Trophoblast cell (in vitro differentiated cells and primary cell): ENCODE measurements around the gene CTIF.

Source experiments
- DNase-seq, 2 donors: peaks; one replicate each; pipeline ENCODE4 v3.0.0-alpha.2; 2016
- H2AFZ ChIP-seq: 2 replicates; pipeline ENCODE4 v1.6.1; 2013; ENCODE audit warnings: low read length, moderate library complexity, mild to moderate bottlenecking; ENCODE audit not compliant: insufficient read depth, poor library complexity
- H2AK5ac ChIP-seq: 2 replicates; pipeline ENCODE4 v1.6.1; 2013; ENCODE audit warnings: mild to moderate bottlenecking, low read length
- H2BK120ac ChIP-seq: 2 replicates; pipeline ENCODE4 v1.6.1; 2013; ENCODE audit warnings: low read length, mild to moderate bottlenecking, moderate library complexity; ENCODE audit not compliant: insufficient read depth, poor library complexity
- H2BK12ac ChIP-seq: 2 replicates; pipeline ENCODE4 v1.6.1; 2013; ENCODE audit warnings: mild to moderate bottlenecking, low read length, moderate library complexity
- H2BK5ac ChIP-seq: 2 replicates; pipeline ENCODE4 v1.6.1; 2013; ENCODE audit warnings: low read length, low read depth, moderate library complexity, mild to moderate bottlenecking; ENCODE audit not compliant: poor library complexity
- H3K14ac ChIP-seq: 2 replicates; pipeline ENCODE4 v1.6.1; 2013; ENCODE audit warnings: mild to moderate bottlenecking, low read length
- H3K18ac ChIP-seq: 2 replicates; pipeline ENCODE4 v1.6.1; 2013; ENCODE audit warnings: mild to moderate bottlenecking, low read length
- H3K23ac ChIP-seq: 2 replicates; pipeline ENCODE4 v1.6.1; 2013; ENCODE audit warnings: low read length
- H3K27ac ChIP-seq: 2 replicates; pipeline ENCODE4 v1.5.1; 2013; ENCODE audit warnings: low read depth, mild to moderate bottlenecking, inconsistent platforms, low read length, moderate library complexity
- H3K27me3 ChIP-seq: 2 replicates; pipeline ENCODE4 v1.6.1; 2013; ENCODE audit warnings: inconsistent platforms, mild to moderate bottlenecking, low read length, moderate library complexity; ENCODE audit not compliant: insufficient read depth
- H3K36me3 ChIP-seq, 2 experiments: 1 replicate in 1 of 2; 2 replicates in 1 of 2; pipeline ENCODE4 v1.6.1; 2013; ENCODE audit warnings: low read length in 2 of 2, mild to moderate bottlenecking in 2 of 2, moderate library complexity in 1 of 2; ENCODE audit not compliant: insufficient read depth in 2 of 2, control insufficient read depth in 1 of 2
- H3K4ac ChIP-seq: 2 replicates; pipeline ENCODE4 v1.6.1; 2013; ENCODE audit warnings: low read depth, mild to moderate bottlenecking, low read length, moderate library complexity
- H3K4me1 ChIP-seq, 2 experiments: 1 replicate in 1 of 2; 2 replicates in 1 of 2; pipeline ENCODE4 v1.6.1; 2013; ENCODE audit warnings: low read length in 2 of 2, mild to moderate bottlenecking in 2 of 2, moderate library complexity in 1 of 2; ENCODE audit not compliant: insufficient read depth in 2 of 2, control insufficient read depth in 1 of 2
- H3K4me2 ChIP-seq: 2 replicates; pipeline ENCODE4 v1.6.1; 2013; ENCODE audit warnings: inconsistent platforms, mild to moderate bottlenecking, low read length, moderate library complexity
- H3K4me3 ChIP-seq: 2 replicates; pipeline ENCODE4 v1.5.1; 2013; ENCODE audit warnings: mild to moderate bottlenecking, low read depth, low read length, inconsistent platforms
- H3K79me1 ChIP-seq: one replicate; pipeline ENCODE4 v1.6.1; 2013; ENCODE audit warnings: low read length
- H3K79me2 ChIP-seq: 2 replicates; pipeline ENCODE4 v1.6.1; 2013; ENCODE audit warnings: low read length, mild to moderate bottlenecking; ENCODE audit not compliant: control insufficient read depth, insufficient read depth, poor library complexity
- H3K9ac ChIP-seq: 2 replicates; pipeline ENCODE4 v1.6.1; 2013; ENCODE audit warnings: mild to moderate bottlenecking, low read length
- H3K9me3 ChIP-seq: 2 replicates; pipeline ENCODE4 v1.6.1; 2013; ENCODE audit warnings: low read depth, mild to moderate bottlenecking, control low read depth, inconsistent platforms, low read length; ENCODE audit not compliant: insufficient read depth
- H4K12ac ChIP-seq: 2 replicates; pipeline ENCODE4 v1.6.1; 2013; ENCODE audit warnings: low read depth, mild to moderate bottlenecking, low read length, moderate library complexity
- H4K8ac ChIP-seq: 2 replicates; pipeline ENCODE4 v1.6.1; 2013; ENCODE audit warnings: low read depth, mild to moderate bottlenecking, low read length, moderate library complexity
- H4K91ac ChIP-seq: one replicate; pipeline ENCODE4 v1.6.1; 2013; ENCODE audit warnings: low read depth, mild to moderate bottlenecking, low read length, moderate library complexity
- WGBS: extraction: QIAGEN DNeasy Blood & Tissue Kit; methylation state at CpG from one replicate; pipeline ENCODE4 v1.1.7; 2013; ENCODE audit warnings: missing lambda C conversion rate; ENCODE audit not compliant: insufficient read length, insufficient coverage; ENCODE audit errors: extremely low coverage; 5-methylcytosine and 5-hydroxymethylcytosine counted together

Gene CTIF

DNA sequence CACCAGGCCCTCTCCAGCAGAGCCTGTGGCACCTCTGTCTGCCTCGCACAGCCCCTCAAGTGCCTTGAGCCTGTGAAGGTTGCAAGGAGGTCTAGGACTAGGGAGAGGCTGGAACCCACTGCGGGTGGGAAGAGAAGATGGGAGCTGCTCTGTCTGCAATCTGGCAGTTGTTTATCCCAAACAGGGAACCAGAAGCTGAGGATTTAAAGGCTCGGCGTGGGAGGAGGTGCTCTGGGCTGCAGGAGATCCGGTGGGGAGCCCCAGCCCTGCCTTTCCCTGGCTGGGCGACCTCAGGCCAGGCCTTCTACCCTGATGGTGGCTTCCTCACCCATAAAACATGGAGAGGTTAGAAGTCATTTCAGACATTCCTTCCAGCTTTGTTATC lies 237.8 kb downstream of the CTIF start:
- H3K27me3 ChIP-seq: no peaks in the 10 kb centered on the region
- no peak overlapping the region for H3K23ac ChIP-seq
- peak overlapping the region; percentile 2 for H3K27ac ChIP-seq
- no peak overlapping the region for H3K14ac ChIP-seq
- WGBS: no CpG with 5 or more reads among the region's 6 CpGs
- H3K4me3 ChIP-seq: no peak overlapping the region
- peak overlapping the region; percentile 27 for H4K91ac ChIP-seq
- no peak overlapping the region for H4K12ac ChIP-seq
- no peak overlapping the region for H3K4me2 ChIP-seq
- peak overlapping the region; percentile 3 for H2BK12ac ChIP-seq
- H2AK5ac ChIP-seq: peak overlapping the region; percentile 12
- peaks cover 42% of the 10 kb centered on the region for H3K79me1 ChIP-seq
- H3K4ac ChIP-seq: no peak overlapping the region
- H2BK5ac ChIP-seq: peak overlapping the region; percentile 24
- peaks cover 4% of the 10 kb centered on the region for H3K79me2 ChIP-seq
- peaks cover 35 to 37% of the 10 kb centered on the region in 2 experiments for H3K4me1 ChIP-seq
- H3K9ac ChIP-seq: no peak overlapping the region
- no peak overlapping the region for H4K8ac ChIP-seq
- H2AFZ ChIP-seq: no peak overlapping the region
- H3K36me3 ChIP-seq: peaks cover 0 to 2% of the 10 kb centered on the region in 2 experiments
- DNase-seq: no peak
- no peaks in the 10 kb centered on the region for H3K9me3 ChIP-seq
- H3K18ac ChIP-seq: no peak overlapping the region
- peak overlapping the region; percentile 4 for H2BK120ac ChIP-seq

DNA sequence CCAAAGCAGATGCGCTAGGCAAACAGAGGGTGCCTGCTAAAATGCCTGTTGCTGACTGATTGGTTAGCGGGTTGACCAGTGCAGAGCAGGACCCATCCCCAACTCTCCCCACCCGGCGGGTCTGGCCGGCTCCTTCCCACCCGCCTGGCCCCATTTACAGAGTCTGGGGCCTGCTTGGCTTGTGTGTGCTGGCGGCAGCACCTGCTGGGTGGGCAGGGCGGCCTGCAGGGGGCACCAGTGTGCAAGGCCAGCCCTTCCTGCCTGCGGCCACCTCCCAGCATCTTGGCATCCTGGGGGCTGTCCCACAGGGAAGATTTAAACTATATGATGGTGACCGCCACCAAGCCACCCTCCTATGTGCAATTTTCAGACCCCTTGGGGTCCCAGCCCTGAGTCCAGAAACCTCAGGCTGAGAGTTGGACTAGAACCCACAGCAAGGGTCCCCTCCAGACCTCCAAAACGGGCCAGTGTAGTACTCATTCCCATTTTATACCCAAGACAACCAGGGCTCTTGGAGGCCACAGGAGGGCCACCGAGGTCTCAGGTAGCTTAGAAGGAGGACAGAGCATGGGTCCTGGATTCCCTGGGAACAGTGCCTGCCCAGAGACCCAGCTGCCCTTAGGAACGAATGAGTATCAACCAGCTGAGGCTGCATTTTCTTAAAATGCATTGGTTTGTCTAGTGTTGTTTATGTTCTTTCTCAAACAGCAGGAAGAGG lies 238.4 kb downstream of the CTIF start:
- H4K91ac ChIP-seq: peak overlapping the region; percentile 42
- H3K27ac ChIP-seq: peak overlapping the region; percentile 0
- H3K23ac ChIP-seq: no peak overlapping the region
- DNase-seq: peak; percentile 35 to 64
- no peak overlapping the region for H4K12ac ChIP-seq
- peak overlapping the region; percentile 1 for H2BK5ac ChIP-seq
- H3K27me3 ChIP-seq: no peaks in the 10 kb centered on the region
- no CpG with 5 or more reads among the region's 13 CpGs for WGBS
- no peak overlapping the region for H2AFZ ChIP-seq
- H3K14ac ChIP-seq: peak overlapping the region; percentile 4
- H3K79me2 ChIP-seq: peaks cover 7% of the 10 kb centered on the region
- H2BK12ac ChIP-seq: peak overlapping the region; percentile 96
- H4K8ac ChIP-seq: no peak overlapping the region
- peaks cover 47% of the 10 kb centered on the region for H3K79me1 ChIP-seq
- no peak overlapping the region for H3K4me3 ChIP-seq
- H2AK5ac ChIP-seq: peak overlapping the region; percentile 30
- H3K18ac ChIP-seq: peak overlapping the region; percentile 2
- peaks cover 0 to 2% of the 10 kb centered on the region in 2 experiments for H3K36me3 ChIP-seq
- H3K9me3 ChIP-seq: no peaks in the 10 kb centered on the region
- no peak overlapping the region for H3K4me2 ChIP-seq
- H3K4me1 ChIP-seq: peaks cover 39 to 40% of the 10 kb centered on the region in 2 experiments
- peak overlapping the region; percentile 28 for H2BK120ac ChIP-seq
- H3K4ac ChIP-seq: peak overlapping the region; percentile 0
- H3K9ac ChIP-seq: no peak overlapping the region

DNA sequence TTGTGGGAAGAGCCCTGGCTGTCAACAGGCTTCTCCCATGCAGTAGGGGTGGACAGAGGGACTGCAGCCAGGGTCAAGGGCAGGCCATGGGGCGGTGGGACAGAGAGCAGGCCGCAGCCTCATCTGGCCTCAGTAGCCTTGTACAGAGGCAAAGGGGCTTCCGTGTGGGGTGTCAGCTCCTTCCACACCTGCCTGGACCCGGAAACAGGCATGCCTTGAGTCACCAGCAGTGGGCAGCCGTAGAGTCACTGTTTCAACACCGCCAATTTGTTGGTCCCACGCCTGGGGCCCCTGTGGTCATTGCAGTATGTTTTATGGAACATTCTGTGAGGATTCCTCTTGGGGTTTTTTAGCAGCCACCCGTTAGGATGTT lies 238.9 kb downstream of the CTIF start:
- peak overlapping the region; percentile 0 for H3K4ac ChIP-seq

DNA sequence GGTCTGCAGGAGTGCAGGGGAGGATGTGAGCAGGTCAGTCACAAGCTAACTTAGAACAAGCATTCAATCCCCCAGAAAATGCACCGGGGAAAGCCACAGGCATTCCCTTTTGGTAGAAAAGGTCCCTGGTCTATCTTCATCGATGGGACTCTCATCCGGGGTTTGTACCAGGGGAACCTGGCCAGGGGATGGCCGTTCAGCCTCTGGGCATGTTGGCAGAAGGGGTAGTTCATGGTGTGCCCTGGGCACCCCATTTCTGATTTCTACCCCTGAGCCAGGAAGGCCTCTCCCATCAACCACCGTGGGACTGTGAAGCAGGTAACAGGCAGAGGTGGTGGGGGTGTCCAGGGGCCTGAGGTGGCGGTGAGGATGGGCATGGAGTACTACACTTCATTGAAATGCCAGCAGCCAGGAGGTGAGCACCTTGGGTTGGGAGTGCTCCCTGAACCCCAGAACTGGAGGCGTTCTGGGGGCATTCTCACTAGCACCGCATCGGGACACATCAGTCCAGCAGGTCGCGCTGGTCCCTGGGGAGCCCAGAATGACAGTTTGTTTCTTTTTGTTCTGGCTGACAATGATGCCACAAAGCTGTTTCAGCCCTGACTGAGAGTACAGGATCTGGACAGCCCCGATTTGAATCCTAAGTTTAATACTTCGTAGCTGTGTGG lies 239.6 kb downstream of the CTIF start:
- H3K36me3 ChIP-seq: peaks cover 0 to 2% of the 10 kb centered on the region in 2 experiments

More for the DNA sequence above, 238.9 kb downstream of the CTIF start:
- peak overlapping the region; percentile 4 for H3K14ac ChIP-seq
- peak overlapping the region; percentile 96 for H2BK12ac ChIP-seq
- no peak overlapping the region for H3K4me2 ChIP-seq
- peaks cover 10% of the 10 kb centered on the region for H3K79me2 ChIP-seq
- H2AFZ ChIP-seq: no peak overlapping the region
- no CpG with 5 or more reads among the region's 8 CpGs for WGBS
- H3K4me1 ChIP-seq: peaks cover 44 to 45% of the 10 kb centered on the region in 2 experiments
- peak overlapping the region; percentile 42 for H4K91ac ChIP-seq
- H3K27ac ChIP-seq: peak overlapping the region; percentile 0
- no peaks in the 10 kb centered on the region for H3K27me3 ChIP-seq
- no peak overlapping the region for H4K12ac ChIP-seq
- DNase-seq: no peak
- peak overlapping the region; percentile 10 for H2BK5ac ChIP-seq
- H4K8ac ChIP-seq: peak overlapping the region; percentile 7
- H2AK5ac ChIP-seq: peak overlapping the region; percentile 0
- H2BK120ac ChIP-seq: peak overlapping the region; percentile 28
- H3K9me3 ChIP-seq: no peaks in the 10 kb centered on the region
- H3K18ac ChIP-seq: peak overlapping the region; percentile 2
- H3K9ac ChIP-seq: no peak overlapping the region
- H3K36me3 ChIP-seq: peaks cover 0 to 2% of the 10 kb centered on the region in 2 experiments
- H3K23ac ChIP-seq: no peak overlapping the region
- peaks cover 52% of the 10 kb centered on the region for H3K79me1 ChIP-seq
- no peak overlapping the region for H3K4me3 ChIP-seq

More for the DNA sequence above, 239.6 kb downstream of the CTIF start:
- Histone ChIP-seq H3K14ac (peak overlapping the region; percentile 68), H3K4me2 (no peak overlapping the region), H3K9me3 (no peaks in the 10 kb centered on the region), H2AK5ac (peak overlapping the region; percentile 61), H3K23ac (no peak overlapping the region), H2BK5ac (peak overlapping the region; percentile 10), H3K27me3 (no peaks in the 10 kb centered on the region), H2BK12ac (peak overlapping the region; percentile 65), H4K12ac (no peak overlapping the region), H3K18ac (peak overlapping the region; percentile 74), H3K4me3 (no peak overlapping the region), H2AFZ (no peak overlapping the region), H2BK120ac (peak overlapping the region; percentile 61), H4K91ac (peak overlapping the region; percentile 42), H3K4ac (peak overlapping the region; percentile 33), H3K9ac (no peak overlapping the region), H3K79me1 (peaks cover 58% of the 10 kb centered on the region), H3K4me1 (peaks cover 51 to 52% of the 10 kb centered on the region in 2 experiments), H3K79me2 (peaks cover 10% of the 10 kb centered on the region), H3K27ac (no peak overlapping the region), H4K8ac (peak overlapping the region; percentile 17)
- no peak for DNase-seq
- WGBS: no CpG with 5 or more reads among the region's 13 CpGs
